ENCODE results near the gene ZNF277.

ZNF277 gene

GRCh38 chr7:112257073-112257472 lies 50.6 kb downstream of the ZNF277 start:
- no peak for DNase-seq (ENCODE audit: low read depth)
- no peak for TF ChIP-seq CTCF (IDR thresholded peaks at IDR 0.05; ENCODE audit: low read length, missing control alignments)
- no peak overlapping the region for H3K4me3 ChIP-seq (replicated peaks; ENCODE audit: low read depth, low read length)

GRCh38 chr7:112260911-112261310 lies 54.4 kb downstream of the ZNF277 start:
- H3K4me3 ChIP-seq (replicated peaks; ENCODE audit: low read depth, low read length): no peak overlapping the region
- DNase-seq (ENCODE audit: low read depth): no peak
- no peak for TF ChIP-seq CTCF (IDR thresholded peaks at IDR 0.05; ENCODE audit: low read length, missing control alignments)

GRCh38 chr7:112262036-112262435 lies 55.5 kb downstream of the ZNF277 start:
- no peak for TF ChIP-seq CTCF (IDR thresholded peaks at IDR 0.05; ENCODE audit: low read length, missing control alignments)
- H3K4me3 ChIP-seq (replicated peaks; ENCODE audit: low read depth, low read length): no peak overlapping the region
- DNase-seq (ENCODE audit: low read depth): no peak

GRCh38 chr7:112262855-112263487 lies 56.5 kb downstream of the ZNF277 start:
- DNase-seq (ENCODE audit: low read depth): peak; percentile 5
- no peak overlapping the region for H3K4me3 ChIP-seq (replicated peaks; ENCODE audit: low read depth, low read length)
- no peak for TF ChIP-seq CTCF (IDR thresholded peaks at IDR 0.05; ENCODE audit: low read length, missing control alignments)

DNA sequence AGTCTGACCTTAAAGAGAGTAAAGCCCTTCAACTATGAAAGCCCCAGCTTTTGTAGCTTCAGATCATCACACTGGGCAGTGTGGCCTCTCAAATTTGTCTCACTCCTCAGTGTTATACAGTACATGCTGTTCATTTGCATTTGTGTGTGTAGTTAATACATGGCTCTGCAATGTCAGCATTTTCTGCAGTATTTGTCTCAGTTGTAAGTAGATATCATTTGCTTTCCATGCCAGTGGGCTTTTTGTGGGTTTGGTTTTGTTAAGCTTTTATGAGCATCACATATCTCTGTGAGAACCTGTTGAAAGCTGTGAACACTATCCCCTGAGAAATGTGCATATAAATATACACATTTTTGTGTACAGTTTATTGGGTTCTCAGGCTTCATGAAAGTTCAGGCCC lies 57.0 kb downstream of the ZNF277 start:
- DNase-seq (ENCODE audit: low read depth): no peak
- no peak for TF ChIP-seq CTCF (IDR thresholded peaks at IDR 0.05; ENCODE audit: low read length, missing control alignments)
- no peak overlapping the region for H3K4me3 ChIP-seq (replicated peaks; ENCODE audit: low read depth, low read length)

- no peak overlapping the region for H3K4me3 ChIP-seq (replicated peaks; ENCODE audit: low read depth, low read length)
- no peak for DNase-seq (ENCODE audit: low read depth)
Observed at GRCh38 chr7:112266141-112266540, 59.6 kb downstream of the ZNF277 start.

More at GRCh38 chr7:112266141-112266540, 59.6 kb downstream of the ZNF277 start:
- no peak for TF ChIP-seq CTCF (IDR thresholded peaks at IDR 0.05; ENCODE audit: low read length, missing control alignments)

Measured in fibroblast of pulmonary artery (primary cell).